BJ (cell line): ENCODE results near the gene TBC1D1. TPM values are rescaled to one million over a fixed set of nuclear protein-coding genes. Genes with fewer than 3 reads are reported as not detected.

Source experiments
- CTCF ChIA-PET: fragments of 350-600 bp; formaldehyde crosslinking; extraction: SDS; loops from one replicate; lab custom pipeline; 2021; ENCODE audit warnings: antibody characterized with exemption, inconsistent platforms; lab: Yijun Ruan, JAX
- POLR2A ChIA-PET: fragments of 300-600 bp; sonication (Branson Sonifier 250); formaldehyde crosslinking; extraction: SDS; loops from one replicate; lab custom pipeline; 2021; ENCODE audit warnings: antibody characterized with exemption; lab: Charles Lee
- DNase-seq: peaks from one replicate; pipeline ENCODE4 v3.0.0-alpha.2; 2011; ENCODE audit warnings: low read depth
- H3K27me3 ChIP-seq: 2 replicates; pipeline ENCODE4 v1.6.0; 2011; ENCODE audit warnings: low read length; ENCODE audit not compliant: control insufficient read depth, insufficient read depth
- H3K36me3 ChIP-seq: 2 replicates; pipeline ENCODE4 v1.5.1; 2011; ENCODE audit warnings: low read length; ENCODE audit not compliant: control insufficient read depth, insufficient read depth
- H3K4me3 ChIP-seq: 2 replicates; pipeline ENCODE4 v1.5.1; 2011; ENCODE audit warnings: low read depth, mild to moderate bottlenecking, control low read depth, low read length
- polyA plus RNA-seq: library from polyadenylated mRNA; depleted of rRNA; stranded (reverse); fragments of >200 nt; gene quantifications from 2 replicates; pipeline ENCODE4 v1.2.3, GENCODE V29; 2011
- TF ChIP-seq, protein P1 (sequence below): IDR thresholded peaks from 2 replicates; pipeline ENCODE4 v1.5.1; 2011; ENCODE audit warnings: low read depth, mild to moderate bottlenecking, control low read depth, inconsistent platforms, low read length, moderate library complexity; ENCODE audit not compliant: insufficient read depth

The TBC1D1 gene
- polyA plus RNA-seq, 1 experiment, result 46.1 TPM

DNA sequence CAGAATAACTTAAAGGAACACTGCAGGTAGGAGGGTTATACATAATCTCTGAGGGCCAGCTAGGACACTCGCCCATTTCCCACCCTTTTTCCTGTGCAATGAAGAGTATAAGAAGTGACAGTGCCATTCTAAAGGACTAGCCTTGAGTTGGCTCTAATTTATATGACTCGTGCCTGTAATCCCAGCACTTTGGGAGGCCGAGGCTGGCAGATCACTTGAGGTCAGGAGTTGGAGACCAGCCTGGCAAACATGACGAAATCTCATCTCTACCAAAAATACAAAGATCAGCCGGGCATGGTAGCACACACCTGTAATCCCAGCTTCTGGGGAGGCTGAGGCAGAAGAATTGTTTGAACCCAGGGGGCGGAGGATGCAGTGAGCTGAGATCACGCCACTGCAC is 4.4 kb downstream of the TBC1D1 start:
- TF ChIP-seq, protein P1, sequence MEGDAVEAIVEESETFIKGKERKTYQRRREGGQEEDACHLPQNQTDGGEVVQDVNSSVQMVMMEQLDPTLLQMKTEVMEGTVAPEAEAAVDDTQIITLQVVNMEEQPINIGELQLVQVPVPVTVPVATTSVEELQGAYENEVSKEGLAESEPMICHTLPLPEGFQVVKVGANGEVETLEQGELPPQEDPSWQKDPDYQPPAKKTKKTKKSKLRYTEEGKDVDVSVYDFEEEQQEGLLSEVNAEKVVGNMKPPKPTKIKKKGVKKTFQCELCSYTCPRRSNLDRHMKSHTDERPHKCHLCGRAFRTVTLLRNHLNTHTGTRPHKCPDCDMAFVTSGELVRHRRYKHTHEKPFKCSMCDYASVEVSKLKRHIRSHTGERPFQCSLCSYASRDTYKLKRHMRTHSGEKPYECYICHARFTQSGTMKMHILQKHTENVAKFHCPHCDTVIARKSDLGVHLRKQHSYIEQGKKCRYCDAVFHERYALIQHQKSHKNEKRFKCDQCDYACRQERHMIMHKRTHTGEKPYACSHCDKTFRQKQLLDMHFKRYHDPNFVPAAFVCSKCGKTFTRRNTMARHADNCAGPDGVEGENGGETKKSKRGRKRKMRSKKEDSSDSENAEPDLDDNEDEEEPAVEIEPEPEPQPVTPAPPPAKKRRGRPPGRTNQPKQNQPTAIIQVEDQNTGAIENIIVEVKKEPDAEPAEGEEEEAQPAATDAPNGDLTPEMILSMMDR, result no peak
- ChIA-PET CTCF (no interaction called here), POLR2A (no interaction called here)
- Histone ChIP-seq H3K36me3 (no peaks in the 10 kb centered on the region), H3K27me3 (peaks cover 10% of the 10 kb centered on the region), H3K4me3 (no peak overlapping the region)
- DNase-seq, result no peak

DNA sequence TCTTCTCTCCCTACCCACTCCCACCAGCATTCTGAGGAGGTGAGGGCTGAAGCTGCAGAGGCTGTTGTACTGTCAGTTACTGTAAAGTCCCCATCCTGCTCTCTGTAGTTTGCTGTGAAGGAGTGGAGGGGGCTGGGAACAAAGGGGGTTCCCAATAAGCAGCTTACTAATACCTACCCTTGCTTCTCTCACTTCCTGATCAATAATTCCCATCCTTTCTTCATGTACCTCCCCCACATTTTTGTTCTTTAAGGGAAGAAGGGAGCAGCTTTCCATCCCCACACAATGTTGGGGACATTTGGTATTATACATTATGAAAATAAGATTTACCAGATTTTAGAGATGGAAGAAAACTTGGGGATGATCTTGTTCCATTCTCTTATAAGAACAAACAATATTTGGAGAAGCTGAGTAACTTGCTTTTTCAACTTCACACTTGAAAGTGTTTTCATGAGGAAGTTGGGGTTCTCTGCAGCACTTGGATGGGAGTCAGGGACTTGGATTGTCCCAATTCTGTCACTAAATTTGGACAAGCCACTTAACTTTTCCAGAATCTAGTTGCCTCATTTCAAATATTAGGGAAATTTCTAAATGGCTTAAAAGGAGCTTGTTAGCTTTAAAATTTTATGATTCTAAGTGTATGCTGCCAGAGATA is 5.4 kb downstream of the TBC1D1 start:
- H3K36me3 ChIP-seq, result no peaks in the 10 kb centered on the region
- ChIA-PET CTCF (no interaction called here), POLR2A (no interaction called here)
- TF ChIP-seq, protein P1, result no peak
- no peak for DNase-seq
- peaks cover 6% of the 10 kb centered on the region for H3K27me3 ChIP-seq
- no peak overlapping the region for H3K4me3 ChIP-seq

DNA sequence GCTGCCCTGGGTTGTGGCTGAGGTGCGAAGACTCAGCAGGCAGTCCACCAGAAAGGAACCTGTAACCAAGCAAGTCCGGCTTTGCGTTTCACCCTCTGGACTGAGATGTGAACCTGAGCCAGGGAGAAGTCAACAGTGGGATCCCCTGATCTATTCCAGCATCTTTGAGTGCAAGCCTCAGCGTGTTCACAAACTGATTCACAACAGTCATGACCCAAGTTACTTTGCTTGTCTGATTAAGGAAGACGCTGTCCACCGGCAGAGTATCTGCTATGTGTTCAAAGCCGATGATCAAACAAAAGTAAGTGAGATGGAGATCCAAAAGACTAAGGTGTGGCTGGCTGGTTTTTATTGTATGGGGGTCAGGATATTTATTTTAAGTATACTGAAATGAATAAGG is 11.3 kb downstream of the TBC1D1 start:
- TF ChIP-seq, protein P1, result no peak
- CTCF ChIA-PET, result no interaction called here
- POLR2A ChIA-PET, result no interaction called here

DNA sequence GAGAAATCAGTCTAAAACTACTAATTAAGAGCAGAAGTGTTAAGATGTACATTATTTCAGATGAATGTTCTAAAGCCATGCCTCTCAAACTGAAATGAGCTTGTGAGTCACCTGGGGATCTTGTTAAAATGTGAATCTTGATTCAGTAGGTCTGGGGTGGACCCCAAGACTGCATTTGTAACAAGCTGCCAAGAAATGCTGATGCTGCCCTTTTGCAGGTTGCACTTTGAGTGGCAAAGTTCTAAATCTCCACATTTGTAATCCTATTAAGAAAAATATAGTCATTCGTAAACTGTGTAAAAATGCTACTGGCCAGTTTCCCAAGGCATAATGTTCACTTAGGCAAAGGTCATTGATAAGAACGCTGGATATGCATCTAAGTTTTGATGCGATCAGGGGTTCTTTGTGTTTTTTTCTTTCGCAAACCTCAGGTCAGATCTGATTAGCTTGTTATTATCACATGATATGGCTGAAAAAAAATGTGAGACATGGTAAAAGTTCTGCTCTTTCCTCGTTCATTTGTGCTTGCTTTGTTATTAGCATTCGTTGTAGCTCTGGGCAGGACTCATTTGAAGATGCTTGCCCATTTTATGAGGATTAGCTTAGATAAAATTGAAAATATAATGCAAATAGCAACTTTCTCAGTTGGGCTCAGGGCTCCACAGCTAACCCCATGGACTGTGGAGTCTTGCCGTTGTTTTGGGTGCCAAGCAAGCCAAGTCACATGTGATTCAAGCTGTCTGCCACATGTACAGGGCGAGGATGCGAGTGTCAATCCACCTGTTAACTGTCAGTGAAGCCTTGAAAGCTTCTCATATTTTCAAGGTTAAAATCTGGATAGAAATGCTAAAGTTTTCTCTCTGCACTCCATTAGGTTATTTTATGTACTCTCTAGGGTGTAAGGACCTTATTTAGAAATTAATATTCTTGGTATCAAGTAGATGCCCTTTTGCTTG is 12.1 kb downstream of the TBC1D1 start:
- no peak for DNase-seq
- Histone ChIP-seq H3K36me3 (no peaks in the 10 kb centered on the region), H3K27me3 (peaks cover 3% of the 10 kb centered on the region), H3K4me3 (no peak overlapping the region)
- CTCF ChIA-PET, result no interaction called here
- POLR2A ChIA-PET, result interaction anchor here (0.6 kb wide), 1 partner anchor 14 kb away, joined by 4 read pairs; no protein-coding TSS in a partner anchor
- TF ChIP-seq, protein P1, result no peak

More for the DNA sequence above, 11.3 kb downstream of the TBC1D1 start:
- DNase-seq, result no peak
- peaks cover 3% of the 10 kb centered on the region for H3K27me3 ChIP-seq
- no peaks in the 10 kb centered on the region for H3K36me3 ChIP-seq
- H3K4me3 ChIP-seq, result no peak overlapping the region

DNA sequence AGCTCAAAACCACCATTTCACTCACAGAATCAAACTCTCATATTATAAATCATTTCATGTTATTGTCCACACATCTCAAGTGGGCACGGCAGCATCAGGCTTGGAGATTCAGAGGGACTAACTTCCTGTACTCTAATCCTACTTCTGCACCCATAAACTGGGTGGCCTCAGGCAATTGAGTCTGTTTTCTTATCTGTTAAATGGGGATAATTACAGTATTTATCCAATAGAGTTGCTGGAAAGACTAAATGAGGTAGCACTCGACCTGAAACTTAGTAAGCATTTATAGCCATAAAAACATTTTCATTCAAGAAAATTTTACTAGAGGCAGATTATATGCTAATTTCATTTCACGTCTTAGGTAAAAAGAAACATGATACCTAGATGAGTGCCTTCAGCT is 13.0 kb downstream of the TBC1D1 start:
- no peak for DNase-seq
- ChIA-PET CTCF (no interaction called here), POLR2A (interaction anchor here (0.6 kb wide), 1 partner anchor 15 kb away, joined by 4 read pairs; no protein-coding TSS in a partner anchor)
- no peak overlapping the region for H3K4me3 ChIP-seq
- H3K27me3 ChIP-seq, result peaks cover 3% of the 10 kb centered on the region
- no peaks in the 10 kb centered on the region for H3K36me3 ChIP-seq
- TF ChIP-seq, protein P1, result no peak
